Hepatocyte (in vitro differentiated cells): Measurements from ENCODE around the gene SAP30BP. TPM values are rescaled to one million over a fixed set of nuclear protein-coding genes. Genes with fewer than 3 reads are reported as not detected.

ENCODE experiments used
- DNase-seq: peaks from one replicate; pipeline ENCODE4 v3.0.0-alpha.2; 2016; ENCODE audit warnings: low spot score
- H2AFZ ChIP-seq: fragments of 200-600 bp; sonication (generic); 2 replicates; pipeline ENCODE4 v1.6.0; 2016; ENCODE audit warnings: antibody characterized with exemption, mild to moderate bottlenecking
- H3K27ac ChIP-seq: fragments of 200-600 bp; sonication (generic); 2 replicates; pipeline ENCODE4 v1.5.1; 2016; ENCODE audit warnings: mild to moderate bottlenecking
- H3K27me3 ChIP-seq: fragments of 200-600 bp; sonication (generic); 2 replicates; pipeline ENCODE4 v1.6.1; 2016
- H3K36me3 ChIP-seq: fragments of 200-600 bp; sonication (generic); replicated peaks from 2 replicates; pipeline ENCODE4 v1.5.1; 2016; ENCODE audit warnings: low read depth; ENCODE audit not compliant: insufficient read depth
- H3K4me1 ChIP-seq: fragments of 200-600 bp; sonication (generic); 2 replicates; pipeline ENCODE4 v1.5.1; 2016; ENCODE audit warnings: mild to moderate bottlenecking, moderate library complexity; ENCODE audit not compliant: insufficient read depth
- H3K4me2 ChIP-seq: fragments of 200-600 bp; sonication (generic); 2 replicates; pipeline ENCODE4 v1.6.0; 2016
- H3K4me3 ChIP-seq: fragments of 200-600 bp; sonication (generic); 2 replicates; pipeline ENCODE4 v1.5.1; 2016; ENCODE audit warnings: mild to moderate bottlenecking
- H3K79me2 ChIP-seq: fragments of 200-600 bp; sonication (generic); 2 replicates; pipeline ENCODE4 v1.6.0; 2017; ENCODE audit warnings: mild to moderate bottlenecking
- H3K9me2 ChIP-seq: fragments of 200-600 bp; sonication (generic); replicated peaks from 2 replicates; pipeline ENCODE4 v1.6.0; 2017; ENCODE audit warnings: mild to moderate bottlenecking; ENCODE audit not compliant: insufficient read depth
- H3K9me3 ChIP-seq: fragments of 200-600 bp; sonication (generic); 2 replicates; pipeline ENCODE4 v1.5.1; 2016; ENCODE audit warnings: low read depth, mild to moderate bottlenecking
- H4K20me1 ChIP-seq: fragments of 200-600 bp; sonication (generic); 2 replicates; pipeline ENCODE4 v1.6.0; 2016; ENCODE audit warnings: mild to moderate bottlenecking; ENCODE audit not compliant: insufficient read depth, poor library complexity, severe bottlenecking
- EZH2 ChIP-seq: fragments of 200-600 bp; sonication (generic); IDR thresholded peaks from 2 replicates; pipeline ENCODE4 v1.6.1; 2016; ENCODE audit warnings: antibody characterized with exemption, mild to moderate bottlenecking, borderline replicate concordance
- EZH2phosphoT487 ChIP-seq: fragments of 200-600 bp; sonication (generic); IDR thresholded peaks from one replicate; pipeline ENCODE4 v1.6.1; 2018; ENCODE audit warnings: antibody characterized with exemption, mild to moderate bottlenecking, low read depth, moderate library complexity; ENCODE audit not compliant: unreplicated experiment, severe bottlenecking
- WGBS: methylation state at CpG from one replicate; pipeline ENCODE4 v1.1.6; 2016; ENCODE audit warnings: low lambda C conversion rate; ENCODE audit errors: missing lambda C conversion rate; 5-methylcytosine and 5-hydroxymethylcytosine counted together
- polyA plus RNA-seq: library from polyadenylated mRNA; unstranded; fragments of >200 nt; fragmentation: Nextera tagmentation; extraction: Ambion mirVana; gene quantifications from 2 replicates; pipeline ENCODE4 v1.2.1, GENCODE V29; 2016
- total RNA-seq: library from RNA; depleted of rRNA; stranded (reverse); fragments of >200 nt; gene quantifications from 2 replicates; pipeline ENCODE4 v1.2.3, GENCODE V29; 2014
- TF ChIP-seq, protein P1 (sequence below): fragments of 200-600 bp; sonication (generic); IDR thresholded peaks from 2 replicates; pipeline ENCODE4 v1.5.1; 2016; ENCODE audit warnings: antibody characterized with exemption, mild to moderate bottlenecking; ENCODE audit not compliant: poor library complexity

The SAP30BP gene
- total and polyA plus RNA-seq, 2 experiments from 2014 or later, result 67.5 to 89.9 TPM

GRCh38 chr17:75722076-75722475 is 54.9 kb downstream of the SAP30BP start:
- H3K27me3 ChIP-seq, result peaks cover 3% of the 10 kb centered on the region
- no peak overlapping the region for H2AFZ ChIP-seq
- H3K4me2 ChIP-seq, result peak overlapping the region; percentile 86
- 85% methylated on average over 5 of the region's 5 CpGs for WGBS
- no peaks in the 10 kb centered on the region for H3K36me3 ChIP-seq
- TF ChIP-seq EZH2phosphoT487, result no peak
- TF ChIP-seq, protein P1, sequence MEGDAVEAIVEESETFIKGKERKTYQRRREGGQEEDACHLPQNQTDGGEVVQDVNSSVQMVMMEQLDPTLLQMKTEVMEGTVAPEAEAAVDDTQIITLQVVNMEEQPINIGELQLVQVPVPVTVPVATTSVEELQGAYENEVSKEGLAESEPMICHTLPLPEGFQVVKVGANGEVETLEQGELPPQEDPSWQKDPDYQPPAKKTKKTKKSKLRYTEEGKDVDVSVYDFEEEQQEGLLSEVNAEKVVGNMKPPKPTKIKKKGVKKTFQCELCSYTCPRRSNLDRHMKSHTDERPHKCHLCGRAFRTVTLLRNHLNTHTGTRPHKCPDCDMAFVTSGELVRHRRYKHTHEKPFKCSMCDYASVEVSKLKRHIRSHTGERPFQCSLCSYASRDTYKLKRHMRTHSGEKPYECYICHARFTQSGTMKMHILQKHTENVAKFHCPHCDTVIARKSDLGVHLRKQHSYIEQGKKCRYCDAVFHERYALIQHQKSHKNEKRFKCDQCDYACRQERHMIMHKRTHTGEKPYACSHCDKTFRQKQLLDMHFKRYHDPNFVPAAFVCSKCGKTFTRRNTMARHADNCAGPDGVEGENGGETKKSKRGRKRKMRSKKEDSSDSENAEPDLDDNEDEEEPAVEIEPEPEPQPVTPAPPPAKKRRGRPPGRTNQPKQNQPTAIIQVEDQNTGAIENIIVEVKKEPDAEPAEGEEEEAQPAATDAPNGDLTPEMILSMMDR, result no peak
- no peak for TF ChIP-seq EZH2
- no peaks in the 10 kb centered on the region for H4K20me1 ChIP-seq
- H3K9me3 ChIP-seq, result no peaks in the 10 kb centered on the region
- DNase-seq, result no peak
- H3K9me2 ChIP-seq, result no peaks in the 10 kb centered on the region
- H3K4me3 ChIP-seq, result peak overlapping the region; percentile 51
- peaks cover 9% of the 10 kb centered on the region for H3K79me2 ChIP-seq
- H3K4me1 ChIP-seq, result peaks cover 4% of the 10 kb centered on the region
- peak overlapping the region; percentile 89 for H3K27ac ChIP-seq

GRCh38 chr17:75722542-75723095 is 55.5 kb downstream of the SAP30BP start:
- Histone ChIP-seq H3K36me3 (no peaks in the 10 kb centered on the region), H3K9me2 (no peaks in the 10 kb centered on the region), H3K4me1 (peaks cover 4% of the 10 kb centered on the region), H3K79me2 (peaks cover 9% of the 10 kb centered on the region), H2AFZ (no peak overlapping the region), H3K4me3 (no peak overlapping the region), H3K27me3 (peaks cover 3% of the 10 kb centered on the region), H3K27ac (peak overlapping the region; percentile 89), H3K9me3 (no peaks in the 10 kb centered on the region), H3K4me2 (peak overlapping the region; percentile 86), H4K20me1 (no peaks in the 10 kb centered on the region)
- no peak for DNase-seq
- TF ChIP-seq EZH2phosphoT487 (no peak), EZH2 (no peak)
- TF ChIP-seq, protein P1, result no peak
- WGBS, result 90% methylated on average over 9 of the region's 9 CpGs

- Histone ChIP-seq H3K79me2 (peaks cover 9% of the 10 kb centered on the region), H3K27me3 (peaks cover 3% of the 10 kb centered on the region), H3K4me2 (peak overlapping the region; percentile 86), H3K4me1 (peaks cover 4% of the 10 kb centered on the region), H3K9me2 (no peaks in the 10 kb centered on the region), H4K20me1 (no peaks in the 10 kb centered on the region), H3K36me3 (no peaks in the 10 kb centered on the region), H3K9me3 (no peaks in the 10 kb centered on the region), H2AFZ (no peak overlapping the region), H3K27ac (peak overlapping the region; percentile 89), H3K4me3 (no peak overlapping the region)
- TF ChIP-seq, protein P1, result no peak
- no peak for TF ChIP-seq EZH2
- no peak for TF ChIP-seq EZH2phosphoT487
- peak; percentile 75 for DNase-seq
- whole genome bisulfite sequencing, result 70% methylated on average over 18 of the region's 18 CpGs
These were observed 56.2 kb downstream of the SAP30BP start for GRCh38 chr17:75723171-75723930.
